ENCODE results near the gene LAMC3. TPM values are rescaled to one million over a fixed set of nuclear protein-coding genes. Genes with fewer than 3 reads are reported as not detected.

The LAMC3 gene
- total RNA-seq, 1 donor = not detected

DNA sequence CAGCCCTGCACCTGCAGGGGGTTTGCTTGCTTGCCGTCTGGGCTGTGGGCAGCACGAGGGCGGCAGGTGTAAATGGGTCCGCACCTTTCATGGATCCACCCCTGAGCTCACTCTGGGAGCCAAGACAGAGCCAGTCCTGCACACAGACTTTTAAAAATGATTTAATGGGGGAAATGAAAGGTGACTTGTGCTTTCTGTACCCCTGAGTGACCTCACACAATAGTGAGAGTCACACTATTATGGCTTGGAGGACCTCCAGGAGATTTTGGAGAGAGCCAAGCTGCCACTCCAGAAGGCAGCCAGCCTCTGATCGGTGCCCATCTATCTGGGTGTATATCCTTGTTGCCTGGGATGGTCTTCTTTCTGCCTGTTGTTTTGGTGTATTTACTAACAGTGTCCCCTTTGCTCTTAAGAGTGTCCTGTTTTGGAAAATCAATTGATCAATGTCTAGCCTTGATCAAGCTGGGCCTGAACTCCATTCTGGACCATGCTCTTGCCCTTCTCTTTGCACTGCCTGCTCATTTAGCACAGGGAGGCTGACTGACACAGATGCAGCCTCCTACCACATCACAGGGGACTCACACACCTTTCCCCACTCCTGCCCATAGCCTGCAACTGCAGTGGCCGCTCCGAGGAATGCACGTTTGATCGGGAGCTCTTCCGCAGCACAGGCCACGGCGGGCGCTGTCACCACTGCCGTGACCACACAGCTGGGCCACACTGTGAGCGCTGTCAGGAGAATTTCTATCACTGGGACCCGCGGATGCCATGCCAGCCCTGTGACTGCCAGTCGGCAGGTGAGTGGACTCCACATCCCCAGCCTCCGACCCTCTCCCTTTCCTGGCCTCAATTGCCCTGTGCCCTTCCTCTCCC lies 29.5 kb downstream of the LAMC3 start:
- peaks cover 10% of the 10 kb centered on the region for H3K27me3 ChIP-seq (ENCODE audit: insufficient read depth, low read length)
- no peaks in the 10 kb centered on the region for H4K20me1 ChIP-seq (ENCODE audit: insufficient read depth, low read length)
- DNase-seq (ENCODE audit: insufficient read length, low spot score, missing footprints) = peak; percentile 58
- TF ChIP-seq, protein P1, sequence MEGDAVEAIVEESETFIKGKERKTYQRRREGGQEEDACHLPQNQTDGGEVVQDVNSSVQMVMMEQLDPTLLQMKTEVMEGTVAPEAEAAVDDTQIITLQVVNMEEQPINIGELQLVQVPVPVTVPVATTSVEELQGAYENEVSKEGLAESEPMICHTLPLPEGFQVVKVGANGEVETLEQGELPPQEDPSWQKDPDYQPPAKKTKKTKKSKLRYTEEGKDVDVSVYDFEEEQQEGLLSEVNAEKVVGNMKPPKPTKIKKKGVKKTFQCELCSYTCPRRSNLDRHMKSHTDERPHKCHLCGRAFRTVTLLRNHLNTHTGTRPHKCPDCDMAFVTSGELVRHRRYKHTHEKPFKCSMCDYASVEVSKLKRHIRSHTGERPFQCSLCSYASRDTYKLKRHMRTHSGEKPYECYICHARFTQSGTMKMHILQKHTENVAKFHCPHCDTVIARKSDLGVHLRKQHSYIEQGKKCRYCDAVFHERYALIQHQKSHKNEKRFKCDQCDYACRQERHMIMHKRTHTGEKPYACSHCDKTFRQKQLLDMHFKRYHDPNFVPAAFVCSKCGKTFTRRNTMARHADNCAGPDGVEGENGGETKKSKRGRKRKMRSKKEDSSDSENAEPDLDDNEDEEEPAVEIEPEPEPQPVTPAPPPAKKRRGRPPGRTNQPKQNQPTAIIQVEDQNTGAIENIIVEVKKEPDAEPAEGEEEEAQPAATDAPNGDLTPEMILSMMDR (IDR thresholded peaks at IDR 0.05; ENCODE audit: extremely low read depth, low read depth, low read length) = no peak
- no peak overlapping the region for H3K4me2 ChIP-seq (ENCODE audit: insufficient read depth, low read length)
- no peaks in the 10 kb centered on the region for H3K36me3 ChIP-seq (ENCODE audit: insufficient read depth, low read length)
- H3K9me3 ChIP-seq (ENCODE audit: low read depth, low read length) = no peaks in the 10 kb centered on the region
- H3K4me3 ChIP-seq (ENCODE audit: insufficient read depth, low read length) = no peak overlapping the region
- no peak overlapping the region for H3K27ac ChIP-seq (ENCODE audit: low read depth, low read length)
- no peaks in the 10 kb centered on the region for H3K79me2 ChIP-seq (ENCODE audit: insufficient read depth, low read length)
- no peak overlapping the region for H2AFZ ChIP-seq (ENCODE audit: low read length)
- no peaks in the 10 kb centered on the region for H3K4me1 ChIP-seq (ENCODE audit: insufficient read depth, low read length)

DNA sequence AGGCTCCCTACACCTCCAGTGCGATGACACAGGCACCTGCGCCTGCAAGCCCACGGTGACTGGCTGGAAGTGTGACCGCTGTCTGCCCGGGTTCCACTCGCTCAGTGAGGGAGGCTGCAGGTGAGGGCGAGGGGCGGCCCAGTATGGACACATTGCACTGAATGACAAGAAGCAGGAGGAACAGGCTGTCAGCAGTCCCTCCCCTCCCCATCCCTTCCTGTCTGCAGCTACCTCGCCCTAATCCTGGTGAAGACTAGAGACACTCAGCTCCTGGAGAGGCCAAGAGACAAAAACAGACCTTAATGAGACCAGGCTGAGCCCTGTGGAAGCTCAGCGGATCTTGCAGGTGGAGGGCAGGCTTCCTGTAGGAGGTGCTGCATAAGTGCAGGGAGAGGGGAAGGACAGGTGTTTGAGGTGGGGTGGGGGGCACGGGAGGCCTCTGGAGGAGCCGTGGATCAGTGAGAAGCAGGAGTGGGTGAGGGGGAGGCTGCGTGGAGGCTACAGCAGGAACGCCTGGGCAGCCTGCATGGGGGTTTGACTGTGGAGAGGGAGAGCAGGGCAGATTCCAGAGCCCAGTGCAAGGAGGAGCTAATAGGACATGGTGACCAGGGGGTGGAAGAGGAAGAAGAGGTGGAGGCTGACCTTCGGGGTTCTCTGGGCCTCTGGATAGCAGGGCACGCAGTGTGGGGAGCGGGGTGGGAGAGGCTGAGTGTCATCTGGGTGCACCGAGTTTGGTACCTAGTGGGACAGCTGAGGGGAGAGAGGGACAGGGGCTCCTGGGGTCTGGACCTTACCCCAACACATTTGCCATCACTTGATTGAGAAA lies 30.4 kb downstream of the LAMC3 start:
- no peak overlapping the region for H3K27ac ChIP-seq (ENCODE audit: low read depth, low read length)
- H3K9me3 ChIP-seq (ENCODE audit: low read depth, low read length) = no peaks in the 10 kb centered on the region
- no peaks in the 10 kb centered on the region for H3K36me3 ChIP-seq (ENCODE audit: insufficient read depth, low read length)
- no peak overlapping the region for H3K4me3 ChIP-seq (ENCODE audit: insufficient read depth, low read length)
- H3K79me2 ChIP-seq (ENCODE audit: insufficient read depth, low read length) = no peaks in the 10 kb centered on the region
- no peaks in the 10 kb centered on the region for H3K4me1 ChIP-seq (ENCODE audit: insufficient read depth, low read length)
- H2AFZ ChIP-seq (ENCODE audit: low read length) = no peak overlapping the region
- TF ChIP-seq, protein P1 (IDR thresholded peaks at IDR 0.05; ENCODE audit: extremely low read depth, low read depth, low read length) = no peak
- H4K20me1 ChIP-seq (ENCODE audit: insufficient read depth, low read length) = no peaks in the 10 kb centered on the region
- no peak overlapping the region for H3K4me2 ChIP-seq (ENCODE audit: insufficient read depth, low read length)
- peaks cover 10% of the 10 kb centered on the region for H3K27me3 ChIP-seq (ENCODE audit: insufficient read depth, low read length)
- peak; percentile 68 for DNase-seq (ENCODE audit: insufficient read length, low spot score, missing footprints)

DNA sequence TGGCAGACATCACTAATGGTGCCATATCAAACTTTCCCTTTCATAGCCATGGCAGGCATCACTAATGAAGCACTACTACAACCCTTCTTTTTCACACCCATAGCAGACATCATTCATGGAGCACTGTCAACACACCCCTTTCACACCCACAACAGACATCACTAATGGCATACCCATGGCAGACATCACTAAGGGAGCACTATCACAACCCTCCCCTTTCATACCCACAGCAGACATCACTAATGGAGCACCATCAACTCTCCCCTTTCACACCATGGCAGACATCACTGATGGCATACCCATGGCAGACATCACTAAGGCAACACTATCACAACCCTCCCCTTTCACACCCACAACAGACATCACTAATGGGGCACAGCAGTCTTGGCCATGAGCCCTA lies 33.7 kb downstream of the LAMC3 start:
- no peak overlapping the region for H3K4me3 ChIP-seq (ENCODE audit: insufficient read depth, low read length)
- no peaks in the 10 kb centered on the region for H3K9me3 ChIP-seq (ENCODE audit: low read depth, low read length)
- no peak overlapping the region for H2AFZ ChIP-seq (ENCODE audit: low read length)
- no peaks in the 10 kb centered on the region for H3K79me2 ChIP-seq (ENCODE audit: insufficient read depth, low read length)
- no peak for DNase-seq (ENCODE audit: insufficient read length, low spot score, missing footprints)
- no peak overlapping the region for H3K27ac ChIP-seq (ENCODE audit: low read depth, low read length)
- peaks cover 4% of the 10 kb centered on the region for H3K27me3 ChIP-seq (ENCODE audit: insufficient read depth, low read length)
- TF ChIP-seq, protein P1 (IDR thresholded peaks at IDR 0.05; ENCODE audit: extremely low read depth, low read depth, low read length) = no peak
- no peak overlapping the region for H3K4me2 ChIP-seq (ENCODE audit: insufficient read depth, low read length)
- H3K4me1 ChIP-seq (ENCODE audit: insufficient read depth, low read length) = no peaks in the 10 kb centered on the region
- no peaks in the 10 kb centered on the region for H3K36me3 ChIP-seq (ENCODE audit: insufficient read depth, low read length)
- H4K20me1 ChIP-seq (ENCODE audit: insufficient read depth, low read length) = no peaks in the 10 kb centered on the region

DNA sequence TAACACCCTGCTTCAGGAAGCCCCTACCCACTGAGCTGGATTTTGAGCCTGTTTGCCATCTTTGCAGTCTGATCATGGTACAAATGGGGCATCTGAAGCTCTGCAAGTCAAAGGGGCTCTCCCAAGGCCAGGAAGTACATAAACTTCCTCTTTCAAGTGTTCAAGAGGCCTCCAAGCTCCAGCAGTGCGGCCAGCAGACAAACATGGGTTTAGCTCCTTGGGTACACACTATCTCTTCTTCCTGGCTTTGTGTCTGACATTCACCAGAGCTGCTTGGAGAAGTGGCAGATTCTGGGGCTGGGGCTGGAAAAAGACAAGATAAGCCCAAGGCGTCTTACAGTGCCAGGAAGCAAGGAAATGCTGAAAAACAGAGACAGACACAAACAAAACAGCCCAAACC lies 34.1 kb downstream of the LAMC3 start:
- H3K27me3 ChIP-seq (ENCODE audit: insufficient read depth, low read length) = peaks cover 4% of the 10 kb centered on the region
- peak; percentile 4 for DNase-seq (ENCODE audit: insufficient read length, low spot score, missing footprints)
- no peaks in the 10 kb centered on the region for H3K4me1 ChIP-seq (ENCODE audit: insufficient read depth, low read length)
- TF ChIP-seq, protein P1 (IDR thresholded peaks at IDR 0.05; ENCODE audit: extremely low read depth, low read depth, low read length) = no peak
- H2AFZ ChIP-seq (ENCODE audit: low read length) = no peak overlapping the region
- no peaks in the 10 kb centered on the region for H3K79me2 ChIP-seq (ENCODE audit: insufficient read depth, low read length)
- no peak overlapping the region for H3K4me3 ChIP-seq (ENCODE audit: insufficient read depth, low read length)
- H3K36me3 ChIP-seq (ENCODE audit: insufficient read depth, low read length) = no peaks in the 10 kb centered on the region
- H3K9me3 ChIP-seq (ENCODE audit: low read depth, low read length) = no peaks in the 10 kb centered on the region
- no peak overlapping the region for H3K4me2 ChIP-seq (ENCODE audit: insufficient read depth, low read length)
- no peaks in the 10 kb centered on the region for H4K20me1 ChIP-seq (ENCODE audit: insufficient read depth, low read length)
- no peak overlapping the region for H3K27ac ChIP-seq (ENCODE audit: low read depth, low read length)
